AG04450 (cell line): Measurements from ENCODE around the gene CLIP1. TPM values are rescaled to one million over a fixed set of nuclear protein-coding genes. Genes with fewer than 3 reads are reported as not detected.
"Not testable (repeated sequence)": the region's sequence is repeated elsewhere in the genome, so short reads cannot be mapped to it uniquely, and the experiment has no call there.

Experiments used
- CTCF ChIA-PET: fragments of 300-600, 350-600 bp; formaldehyde crosslinking; extraction: SDS; loops from one replicate; lab custom pipeline; 2022; ENCODE audit warnings: antibody characterized with exemption, inconsistent platforms; lab: Charles Lee
- POLR2A ChIA-PET: fragments of 350-600 bp; formaldehyde crosslinking; extraction: SDS; loops from one replicate; lab custom pipeline; 2021; ENCODE audit warnings: antibody characterized with exemption, inconsistent platforms; lab: Yijun Ruan, JAX
- DNase-seq: peaks from one replicate; pipeline ENCODE4 v3.0.0-alpha.2; 2011; ENCODE audit warnings: low read depth, low spot score
- H3K27ac ChIP-seq: one replicate; pipeline ENCODE4 v1.5.1; 2012; ENCODE audit warnings: low read depth, low read length, control low read depth
- H3K27me3 ChIP-seq: one replicate; pipeline ENCODE4 v1.6.0; 2012; ENCODE audit warnings: low read length; ENCODE audit not compliant: control insufficient read depth, insufficient read depth
- H3K4me3 ChIP-seq: 2 replicates; pipeline ENCODE4 v1.5.1; 2011; ENCODE audit warnings: mild to moderate bottlenecking, low read depth, low read length, control low read depth
- H3K9me3 ChIP-seq: 2 replicates; pipeline ENCODE4 v1.5.1; 2012; ENCODE audit warnings: low read length; ENCODE audit not compliant: control insufficient read depth, insufficient read depth
- CTCF ChIP-seq: IDR thresholded peaks from 2 replicates; pipeline ENCODE4 v1.5.1; 2011; ENCODE audit warnings: low read depth, low read length, control low read depth, inconsistent platforms
- polyA plus RNA-seq: library from polyadenylated mRNA; depleted of rRNA; stranded (reverse); fragments of >200 nt; gene quantifications from 2 replicates; pipeline ENCODE4 v1.2.3, GENCODE V29; 2011

The CLIP1 gene
- polyA plus RNA-seq, 1 experiment = 63.6 TPM

GRCh38 chr12:122454739-122455138, 32.3 kb upstream of the CLIP1 start:
- no peak for DNase-seq
- Histone ChIP-seq H3K4me3 (no peak overlapping the region), H3K27me3 (no peaks in the 10 kb centered on the region), H3K27ac (no peak overlapping the region), H3K9me3 (no peaks in the 10 kb centered on the region)
- ChIA-PET POLR2A (interaction anchor here (0.9 kb wide), 1 partner anchor 55 kb away, joined by 3 read pairs; no protein-coding TSS in a partner anchor), CTCF (interaction anchor here (0.8 kb wide), 1 partner anchor 16 kb away, joined by 5 read pairs; no protein-coding TSS in a partner anchor)
- no peak for TF ChIP-seq CTCF

GRCh38 chr12:122454250-122454721, 31.8 kb upstream of the CLIP1 start:
- ChIA-PET POLR2A (interaction anchor here (0.9 kb wide), 1 partner anchor 54 kb away, joined by 3 read pairs; no protein-coding TSS in a partner anchor), CTCF (interaction anchor here (0.8 kb wide), 1 partner anchor 16 kb away, joined by 5 read pairs; no protein-coding TSS in a partner anchor)
- TF ChIP-seq CTCF = no peak
- H3K27ac ChIP-seq = no peak overlapping the region
- DNase-seq = no peak
- no peaks in the 10 kb centered on the region for H3K27me3 ChIP-seq
- H3K9me3 ChIP-seq = no peaks in the 10 kb centered on the region
- H3K4me3 ChIP-seq = no peak overlapping the region

- no peaks in the 10 kb centered on the region for H3K9me3 ChIP-seq
- POLR2A ChIA-PET = no interaction called here
- H3K27me3 ChIP-seq = no peaks in the 10 kb centered on the region
- CTCF ChIA-PET = no interaction called here
- no peak overlapping the region for H3K27ac ChIP-seq
- H3K4me3 ChIP-seq = no peak overlapping the region
- DNase-seq = no peak
- no peak for TF ChIP-seq CTCF
Measured at GRCh38 chr12:122452701-122453285, 30.3 kb upstream of the CLIP1 start.

- 0 out of 2 replicates have a peak, but pooled peaks have one; percentile 8 for TF ChIP-seq CTCF
- ChIA-PET POLR2A (interaction anchor here (0.6 to 1.2 kb wide), 6 partner anchors 9 to 664 kb away, joined by 3 to 18 read pairs (median 4); partner anchors contain the start of gene CLIP1), CTCF (interaction anchor here (0.6 to 2.8 kb wide), 6 partner anchors 22 to 255 kb away, joined by 3 to 14 read pairs (median 4); no protein-coding TSS in a partner anchor)
- peak; percentile 81 for DNase-seq
- H3K27ac ChIP-seq = peak overlapping the region; percentile 47
- H3K4me3 ChIP-seq = no peak overlapping the region
- no peaks in the 10 kb centered on the region for H3K27me3 ChIP-seq
- no peaks in the 10 kb centered on the region for H3K9me3 ChIP-seq
Measured at GRCh38 chr12:122449317-122449716, 26.8 kb upstream of the CLIP1 start.

- CTCF ChIA-PET = interaction anchor here (0.8 to 2.8 kb wide), 3 partner anchors 20 to 48 kb away, joined by 4 to 14 read pairs (median 6); no protein-coding TSS in a partner anchor
- DNase-seq, H3K4me3 ChIP-seq, H3K27ac ChIP-seq, POLR2A ChIA-PET, H3K9me3 ChIP-seq, H3K27me3 ChIP-seq: not testable (repeated sequence)
Measured at GRCh38 chr12:122447825-122448224, 25.4 kb upstream of the CLIP1 start.

- CTCF ChIA-PET = interaction anchor here (1.3 kb wide), 1 partner anchor 25 kb away, joined by 5 read pairs; no protein-coding TSS in a partner anchor
- DNase-seq, H3K4me3 ChIP-seq, H3K27me3 ChIP-seq, POLR2A ChIA-PET, H3K9me3 ChIP-seq, H3K27ac ChIP-seq: not testable (repeated sequence)
Measured at GRCh38 chr12:122446390-122446789, 23.9 kb upstream of the CLIP1 start.

GRCh38 chr12:122444071-122444470, 21.6 kb upstream of the CLIP1 start:
- POLR2A ChIA-PET, H3K27me3 ChIP-seq, H3K4me3 ChIP-seq, H3K9me3 ChIP-seq, DNase-seq, H3K27ac ChIP-seq: not testable (repeated sequence)
- CTCF ChIA-PET = interaction anchor here (1.0 kb wide), 1 partner anchor 88 kb away, joined by 7 read pairs; no protein-coding TSS in a partner anchor

- CTCF ChIA-PET = interaction anchor here (0.7 to 1.1 kb wide), 3 partner anchors 18 to 39 kb away, joined by 3 to 4 read pairs (median 3); no protein-coding TSS in a partner anchor
- not testable (repeated sequence) for H3K27me3 ChIP-seq
Measured at GRCh38 chr12:122438822-122439221, 16.4 kb upstream of the CLIP1 start.

More at GRCh38 chr12:122438822-122439221, 16.4 kb upstream of the CLIP1 start:
- H3K9me3 ChIP-seq, H3K4me3 ChIP-seq, DNase-seq, H3K27ac ChIP-seq, POLR2A ChIA-PET: not testable (repeated sequence)
